ENCODE results near the gene GNG4.

GRCh38 chr1:235549351-235550139 is 100.0 kb downstream of the GNG4 start:
- TF ChIP-seq CTCF (IDR thresholded peaks at IDR 0.05; ENCODE audit: low read length) = no peak
- TF ChIP-seq EZH2phosphoT487 (IDR thresholded peaks at IDR 0.05; ENCODE audit: low read length) = no peak
- no peak for TF ChIP-seq EZH2 (optimal IDR thresholded peaks at IDR 0.05; ENCODE audit: low read depth, low read length)
